PFSK-1 (cell line): ENCODE results near the gene ZBP1.

ENCODE experiments used
- POLR2AphosphoS5 ChIP-seq: IDR thresholded peaks from 2 replicates; pipeline ENCODE4 v1.6.1; 2012; ENCODE audit warnings: low read depth, mild to moderate bottlenecking, control low read depth, low read length, moderate library complexity
- REST ChIP-seq, 2 experiments: IDR thresholded peaks; 2 replicates each; pipeline versions ENCODE4 v1.6.1 to v1.8.0; 2011 to 2012; ENCODE audit warnings: low read depth in 2 of 2, low read length in 2 of 2, control low read depth in 1 of 2, inconsistent platforms in 1 of 2, mild to moderate bottlenecking in 1 of 2, moderate library complexity in 1 of 2; ENCODE audit not compliant: insufficient read depth in 1 of 2
- SIN3A ChIP-seq: IDR thresholded peaks from 2 replicates; pipeline ENCODE4 v1.6.1; 2012; ENCODE audit warnings: mild to moderate bottlenecking, low read length, moderate library complexity, borderline replicate concordance; ENCODE audit not compliant: insufficient read depth

- TF ChIP-seq REST (IDR thresholded peaks at IDR 0.05; ENCODE audit: insufficient read depth in 1 of 2, low read depth in 2 of 2, low read length in 2 of 2) (no peak), POLR2AphosphoS5 (no peak), SIN3A (no peak)
Observed at GRCh38 chr20:57563522-57563921, 56.7 kb downstream of the ZBP1 start.
